Astrocyte (in vitro differentiated cells and primary cell): ENCODE measurements around the gene LATS2. TPM values are rescaled to one million over a fixed set of nuclear protein-coding genes. Genes with fewer than 3 reads are reported as not detected.

ENCODE experiments used
- DNase-seq: peaks from one replicate; pipeline ENCODE4 v3.0.0-alpha.2; 2010; ENCODE audit warnings: low read depth
- FAIRE-seq: peaks from 2 replicates; lab custom pipeline; 2011; peaks lifted over from hg19 to GRCh38; lab: Jason Lieb, UNC
- H2AFZ ChIP-seq: 2 replicates; pipeline ENCODE4 v1.6.0; 2012; ENCODE audit warnings: low read depth, low read length, inconsistent platforms
- H3K27ac ChIP-seq: 2 replicates; pipeline ENCODE4 v1.5.1; 2011; ENCODE audit warnings: low read depth, low read length, inconsistent platforms
- H3K27me3 ChIP-seq: 2 replicates; pipeline ENCODE4 v1.6.0; 2011; ENCODE audit warnings: low read length, inconsistent platforms; ENCODE audit not compliant: insufficient read depth
- H3K36me3 ChIP-seq: 2 replicates; pipeline ENCODE4 v1.5.1; 2011; ENCODE audit warnings: low read length, inconsistent platforms; ENCODE audit not compliant: insufficient read depth
- H3K4me1 ChIP-seq: 2 replicates; pipeline ENCODE4 v1.5.1; 2011; ENCODE audit warnings: low read length, inconsistent platforms; ENCODE audit not compliant: insufficient read depth
- H3K4me2 ChIP-seq: 2 replicates; pipeline ENCODE4 v1.6.0; 2012; ENCODE audit warnings: low read length, inconsistent platforms
- H3K4me3 ChIP-seq: 2 replicates; pipeline ENCODE4 v1.5.1; 2011; ENCODE audit warnings: low read depth, mild to moderate bottlenecking, low read length, inconsistent platforms; ENCODE audit not compliant: insufficient read depth
- H3K79me2 ChIP-seq: 2 replicates; pipeline ENCODE4 v1.6.0; 2012; ENCODE audit warnings: mild to moderate bottlenecking, low read length, inconsistent platforms; ENCODE audit not compliant: insufficient read depth
- H3K9ac ChIP-seq: 2 replicates; pipeline ENCODE4 v1.6.0; 2012; ENCODE audit warnings: mild to moderate bottlenecking, low read length, inconsistent platforms
- H3K9me3 ChIP-seq: 2 replicates; pipeline ENCODE4 v1.5.1; 2012; ENCODE audit warnings: low read depth, mild to moderate bottlenecking, low read length, inconsistent platforms; ENCODE audit not compliant: insufficient read depth
- H4K20me1 ChIP-seq: 2 replicates; pipeline ENCODE4 v1.6.0; 2012; ENCODE audit warnings: low read length, inconsistent platforms; ENCODE audit not compliant: insufficient read depth
- H3K27ac Mint-ChIP-seq: one replicate; pipeline ENCODE4 v1.8.0; 2021; ENCODE audit warnings: mild to moderate bottlenecking, mixed read lengths; ENCODE audit not compliant: unreplicated experiment
- H3K27me3 Mint-ChIP-seq: one replicate; pipeline ENCODE4 v1.8.0; 2021; ENCODE audit warnings: low read depth, mixed read lengths; ENCODE audit not compliant: unreplicated experiment
- H3K36me3 Mint-ChIP-seq: one replicate; pipeline ENCODE4 v1.8.0; 2021; ENCODE audit warnings: low read depth, mixed read lengths; ENCODE audit not compliant: unreplicated experiment
- H3K4me1 Mint-ChIP-seq: one replicate; pipeline ENCODE4 v1.8.0; 2021; ENCODE audit warnings: low read depth, mixed read lengths; ENCODE audit not compliant: unreplicated experiment
- H3K4me3 Mint-ChIP-seq: one replicate; pipeline ENCODE4 v1.8.0; 2021; ENCODE audit warnings: mild to moderate bottlenecking, moderate library complexity, mixed read lengths; ENCODE audit not compliant: unreplicated experiment
- H3K9me3 Mint-ChIP-seq: one replicate; pipeline ENCODE4 v1.8.0; 2021; ENCODE audit warnings: mild to moderate bottlenecking, mixed read lengths; ENCODE audit not compliant: unreplicated experiment
- EZH2 ChIP-seq: IDR thresholded peaks from 2 replicates; pipeline ENCODE4 v1.6.1; 2012; ENCODE audit warnings: mild to moderate bottlenecking, low read length, inconsistent platforms; ENCODE audit not compliant: insufficient read depth
- total RNA-seq: library from RNA; stranded (reverse); gene quantifications from 2 replicates; pipeline ENCODE4 v1.2.1, GENCODE V29; 2021
- TF ChIP-seq, protein P1 (sequence below): IDR thresholded peaks from 2 replicates; pipeline ENCODE4 v1.5.1; 2011; ENCODE audit warnings: low read depth, mild to moderate bottlenecking, inconsistent platforms, low read length, moderate library complexity; ENCODE audit not compliant: insufficient read depth

Gene LATS2
- total RNA-seq, 1 donor from 2014 or later, result 46.7 TPM

DNA sequence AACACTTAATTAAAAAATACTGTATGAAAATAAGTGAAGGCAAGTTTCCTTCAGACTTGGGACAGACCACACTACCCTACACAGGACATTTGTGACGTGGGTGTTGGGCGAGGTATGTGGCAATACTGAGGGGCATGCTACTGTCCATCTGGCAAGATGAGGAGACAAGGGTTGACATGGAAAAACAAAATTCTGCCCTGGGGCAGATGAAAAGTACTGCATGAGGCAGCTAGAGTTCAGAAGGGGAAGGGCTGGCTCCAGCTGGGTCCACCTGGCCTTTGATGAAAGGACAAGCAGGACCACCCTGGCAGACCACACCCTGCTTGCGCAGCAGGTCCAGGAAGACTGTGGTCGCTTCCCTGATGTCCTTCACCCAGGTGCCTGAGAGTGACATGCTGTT is 43.2 kb downstream of the LATS2 start:
- TF ChIP-seq, protein P1, sequence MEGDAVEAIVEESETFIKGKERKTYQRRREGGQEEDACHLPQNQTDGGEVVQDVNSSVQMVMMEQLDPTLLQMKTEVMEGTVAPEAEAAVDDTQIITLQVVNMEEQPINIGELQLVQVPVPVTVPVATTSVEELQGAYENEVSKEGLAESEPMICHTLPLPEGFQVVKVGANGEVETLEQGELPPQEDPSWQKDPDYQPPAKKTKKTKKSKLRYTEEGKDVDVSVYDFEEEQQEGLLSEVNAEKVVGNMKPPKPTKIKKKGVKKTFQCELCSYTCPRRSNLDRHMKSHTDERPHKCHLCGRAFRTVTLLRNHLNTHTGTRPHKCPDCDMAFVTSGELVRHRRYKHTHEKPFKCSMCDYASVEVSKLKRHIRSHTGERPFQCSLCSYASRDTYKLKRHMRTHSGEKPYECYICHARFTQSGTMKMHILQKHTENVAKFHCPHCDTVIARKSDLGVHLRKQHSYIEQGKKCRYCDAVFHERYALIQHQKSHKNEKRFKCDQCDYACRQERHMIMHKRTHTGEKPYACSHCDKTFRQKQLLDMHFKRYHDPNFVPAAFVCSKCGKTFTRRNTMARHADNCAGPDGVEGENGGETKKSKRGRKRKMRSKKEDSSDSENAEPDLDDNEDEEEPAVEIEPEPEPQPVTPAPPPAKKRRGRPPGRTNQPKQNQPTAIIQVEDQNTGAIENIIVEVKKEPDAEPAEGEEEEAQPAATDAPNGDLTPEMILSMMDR, result no peak
- no peak for TF ChIP-seq EZH2
- no peak overlapping the region for H3K9ac ChIP-seq
- no peak overlapping the region for H3K4me3 Mint-ChIP-seq
- no peaks in the 10 kb centered on the region for H3K9me3 ChIP-seq
- no peaks in the 10 kb centered on the region for H3K27me3 ChIP-seq
- H4K20me1 ChIP-seq, result peaks cover 67% of the 10 kb centered on the region
- no peak overlapping the region for H3K27ac Mint-ChIP-seq
- H3K27me3 Mint-ChIP-seq, result no peaks in the 10 kb centered on the region
- FAIRE-seq (no peak), DNase-seq (no peak)
- H3K36me3 Mint-ChIP-seq, result peaks cover 8% of the 10 kb centered on the region
- H3K4me1 ChIP-seq, result peaks cover 41% of the 10 kb centered on the region
- peaks cover 86% of the 10 kb centered on the region for H3K79me2 ChIP-seq
- no peak overlapping the region for H2AFZ ChIP-seq
- peak overlapping the region; percentile 84 for H3K27ac ChIP-seq
- H3K36me3 ChIP-seq, result no peaks in the 10 kb centered on the region
- no peaks in the 10 kb centered on the region for H3K9me3 Mint-ChIP-seq
- no peak overlapping the region for H3K4me3 ChIP-seq
- no peak overlapping the region for H3K4me2 ChIP-seq
- peaks cover 37% of the 10 kb centered on the region for H3K4me1 Mint-ChIP-seq

DNA sequence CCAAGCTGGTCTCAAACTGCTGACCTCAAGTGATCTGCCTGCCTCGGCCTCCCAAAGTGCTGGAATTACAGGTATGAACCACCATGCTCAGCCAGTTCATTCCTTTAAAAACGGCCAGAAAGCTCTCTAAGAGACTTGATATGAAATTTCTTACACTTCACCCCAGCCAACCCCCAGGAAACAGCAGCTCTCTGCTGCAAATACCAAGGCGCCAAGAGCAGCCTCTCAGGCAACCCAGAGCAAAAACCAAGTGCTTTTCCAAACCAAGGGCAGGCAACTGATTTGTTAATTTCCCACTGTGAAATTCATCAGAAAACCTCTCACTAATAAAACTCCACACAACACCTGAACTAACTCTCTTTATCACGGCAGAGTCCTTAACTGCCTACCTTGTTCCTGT is 44.9 kb downstream of the LATS2 start:
- Mint-ChIP-seq H3K27ac (peak overlapping the region; percentile 98), H3K27me3 (no peaks in the 10 kb centered on the region), H3K9me3 (no peaks in the 10 kb centered on the region), H3K4me1 (peaks cover 48% of the 10 kb centered on the region), H3K36me3 (peaks cover 8% of the 10 kb centered on the region), H3K4me3 (no peak overlapping the region)
- Histone ChIP-seq H3K4me3 (no peak overlapping the region), H3K9ac (peak overlapping the region; percentile 36), H2AFZ (no peak overlapping the region), H3K9me3 (no peaks in the 10 kb centered on the region), H3K4me2 (peak overlapping the region; percentile 70), H3K27ac (peak overlapping the region; percentile 84), H3K27me3 (no peaks in the 10 kb centered on the region), H3K79me2 (peaks cover 86% of the 10 kb centered on the region), H3K36me3 (no peaks in the 10 kb centered on the region), H3K4me1 (peaks cover 57% of the 10 kb centered on the region), H4K20me1 (peaks cover 65% of the 10 kb centered on the region)
- no peak for TF ChIP-seq EZH2
- TF ChIP-seq, protein P1, result no peak
- FAIRE-seq (no peak), DNase-seq (no peak)

DNA sequence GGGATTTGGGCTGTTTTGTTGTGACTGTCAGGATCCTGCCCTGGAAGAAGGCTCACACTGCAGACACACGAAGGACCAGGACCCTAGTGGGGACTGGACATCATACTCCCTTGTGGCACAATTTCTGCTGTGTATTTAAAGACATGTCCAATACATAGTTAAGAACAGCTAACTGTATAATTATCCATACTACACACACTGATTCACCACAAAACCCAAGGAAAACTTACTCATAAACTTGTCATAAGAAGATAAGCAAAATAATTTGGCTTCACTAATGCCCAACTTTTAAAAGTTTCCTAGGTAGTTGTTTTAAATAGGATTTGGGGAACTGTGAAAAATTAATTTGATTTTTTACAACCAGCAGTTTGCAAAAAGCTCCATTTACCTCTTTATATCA is 46.1 kb downstream of the LATS2 start:
- H3K4me3 ChIP-seq, result peak overlapping the region; percentile 25
- peak; percentile 70 for DNase-seq
- H3K36me3 Mint-ChIP-seq, result peaks cover 9% of the 10 kb centered on the region
- no peaks in the 10 kb centered on the region for H3K9me3 ChIP-seq
- H3K4me2 ChIP-seq, result peak overlapping the region; percentile 76
- H3K27me3 ChIP-seq, result no peaks in the 10 kb centered on the region
- no peak for TF ChIP-seq EZH2
- TF ChIP-seq, protein P1, result no peak
- peak overlapping the region; percentile 79 for H3K27ac Mint-ChIP-seq
- no peaks in the 10 kb centered on the region for H3K27me3 Mint-ChIP-seq
- peak overlapping the region; percentile 74 for H3K9ac ChIP-seq
- H3K79me2 ChIP-seq, result peaks cover 86% of the 10 kb centered on the region
- H2AFZ ChIP-seq, result no peak overlapping the region
- no peaks in the 10 kb centered on the region for H3K36me3 ChIP-seq
- peaks cover 58% of the 10 kb centered on the region for H3K4me1 Mint-ChIP-seq
- FAIRE-seq, result no peak
- peak overlapping the region; percentile 12 for H3K4me3 Mint-ChIP-seq
- peaks cover 65% of the 10 kb centered on the region for H4K20me1 ChIP-seq
- peak overlapping the region; percentile 90 for H3K27ac ChIP-seq
- H3K4me1 ChIP-seq, result peaks cover 64% of the 10 kb centered on the region
- H3K9me3 Mint-ChIP-seq, result peaks cover 1% of the 10 kb centered on the region
